Measurements from ENCODE around the gene NPFFR2. TPM values are rescaled to one million over a fixed set of nuclear protein-coding genes. Genes with fewer than 3 reads are reported as not detected.

NPFFR2 gene
- total and polyA plus RNA-seq, 9 of the 15 experiments (the other 6 are each of a cell fraction or from before 2014, with no cell fraction given), result 0.15 to 0.98 (median 0.48) TPM

DNA sequence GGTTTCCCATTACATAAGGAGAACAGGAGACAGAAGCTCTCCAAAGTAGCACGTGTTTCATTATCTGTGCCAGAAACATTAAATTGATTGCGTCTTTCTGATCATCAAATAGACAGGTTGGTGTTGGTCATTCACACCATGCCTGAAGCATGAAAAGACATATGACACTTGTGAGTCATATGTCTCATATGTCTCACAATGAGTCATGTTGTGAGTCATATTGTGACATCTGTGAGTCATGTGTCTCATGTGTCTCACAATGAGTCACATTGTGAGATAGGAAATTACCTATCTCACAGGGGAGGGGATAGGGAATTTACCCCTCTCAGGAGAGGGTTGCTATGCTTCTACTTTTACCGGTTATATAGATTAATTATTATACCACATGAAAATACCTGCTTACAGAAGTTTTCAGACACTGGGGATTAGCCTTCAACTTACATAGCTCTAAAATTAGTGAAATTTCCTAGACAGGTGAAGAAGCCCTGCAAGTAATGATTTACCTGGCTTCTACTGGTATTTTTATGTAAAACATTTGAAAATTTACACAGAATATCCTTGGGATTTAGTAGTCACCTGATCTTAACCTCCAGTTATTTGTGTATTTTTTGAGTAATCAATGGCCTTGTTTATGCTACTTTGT lies 80.8 kb downstream of the NPFFR2 start (continued):
- TF ChIP-seq, protein P1, sequence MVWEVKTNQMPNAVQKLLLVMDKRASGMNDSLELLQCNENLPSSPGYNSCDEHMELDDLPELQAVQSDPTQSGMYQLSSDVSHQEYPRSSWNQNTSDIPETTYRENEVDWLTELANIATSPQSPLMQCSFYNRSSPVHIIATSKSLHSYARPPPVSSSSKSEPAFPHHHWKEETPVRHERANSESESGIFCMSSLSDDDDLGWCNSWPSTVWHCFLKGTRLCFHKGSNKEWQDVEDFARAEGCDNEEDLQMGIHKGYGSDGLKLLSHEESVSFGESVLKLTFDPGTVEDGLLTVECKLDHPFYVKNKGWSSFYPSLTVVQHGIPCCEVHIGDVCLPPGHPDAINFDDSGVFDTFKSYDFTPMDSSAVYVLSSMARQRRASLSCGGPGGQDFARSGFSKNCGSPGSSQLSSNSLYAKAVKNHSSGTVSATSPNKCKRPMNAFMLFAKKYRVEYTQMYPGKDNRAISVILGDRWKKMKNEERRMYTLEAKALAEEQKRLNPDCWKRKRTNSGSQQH (CRISPR knock-in tag; IDR thresholded peaks at IDR 0.05), result no peak
- no peak for TF ChIP-seq IRF2 (CRISPR knock-in tag; IDR thresholded peaks at IDR 0.05)
- no peak for TF ChIP-seq CBX5 (IDR thresholded peaks at IDR 0.05; ENCODE audit: borderline replicate concordance, low read depth)
- no peak for TF ChIP-seq KAT2B (IDR thresholded peaks at IDR 0.05; ENCODE audit: low read depth, low read length)
- TF ChIP-seq DPF2 (IDR thresholded peaks at IDR 0.05), result peak; percentile 79
- TF ChIP-seq, protein P2, sequence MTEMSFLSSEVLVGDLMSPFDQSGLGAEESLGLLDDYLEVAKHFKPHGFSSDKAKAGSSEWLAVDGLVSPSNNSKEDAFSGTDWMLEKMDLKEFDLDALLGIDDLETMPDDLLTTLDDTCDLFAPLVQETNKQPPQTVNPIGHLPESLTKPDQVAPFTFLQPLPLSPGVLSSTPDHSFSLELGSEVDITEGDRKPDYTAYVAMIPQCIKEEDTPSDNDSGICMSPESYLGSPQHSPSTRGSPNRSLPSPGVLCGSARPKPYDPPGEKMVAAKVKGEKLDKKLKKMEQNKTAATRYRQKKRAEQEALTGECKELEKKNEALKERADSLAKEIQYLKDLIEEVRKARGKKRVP (CRISPR knock-in tag; IDR thresholded peaks at IDR 0.05), result no peak
- no peak for TF ChIP-seq NR2C2 (CRISPR knock-in tag; IDR thresholded peaks at IDR 0.05)
- no peak for TF ChIP-seq NR2C2 (tag; IDR thresholded peaks at IDR 0.05)
- TF ChIP-seq GATAD2A (IDR thresholded peaks at IDR 0.05), result no peak
- TF ChIP-seq RBM14 (IDR thresholded peaks at IDR 0.05; ENCODE audit: borderline replicate concordance, insufficient read depth, low read depth, low read length), result no peak
- TF ChIP-seq, protein P3, sequence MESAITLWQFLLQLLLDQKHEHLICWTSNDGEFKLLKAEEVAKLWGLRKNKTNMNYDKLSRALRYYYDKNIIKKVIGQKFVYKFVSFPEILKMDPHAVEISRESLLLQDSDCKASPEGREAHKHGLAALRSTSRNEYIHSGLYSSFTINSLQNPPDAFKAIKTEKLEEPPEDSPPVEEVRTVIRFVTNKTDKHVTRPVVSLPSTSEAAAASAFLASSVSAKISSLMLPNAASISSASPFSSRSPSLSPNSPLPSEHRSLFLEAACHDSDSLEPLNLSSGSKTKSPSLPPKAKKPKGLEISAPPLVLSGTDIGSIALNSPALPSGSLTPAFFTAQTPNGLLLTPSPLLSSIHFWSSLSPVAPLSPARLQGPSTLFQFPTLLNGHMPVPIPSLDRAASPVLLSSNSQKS (CRISPR knock-in tag; IDR thresholded peaks at IDR 0.05), result no peak
- TF ChIP-seq, protein P4, sequence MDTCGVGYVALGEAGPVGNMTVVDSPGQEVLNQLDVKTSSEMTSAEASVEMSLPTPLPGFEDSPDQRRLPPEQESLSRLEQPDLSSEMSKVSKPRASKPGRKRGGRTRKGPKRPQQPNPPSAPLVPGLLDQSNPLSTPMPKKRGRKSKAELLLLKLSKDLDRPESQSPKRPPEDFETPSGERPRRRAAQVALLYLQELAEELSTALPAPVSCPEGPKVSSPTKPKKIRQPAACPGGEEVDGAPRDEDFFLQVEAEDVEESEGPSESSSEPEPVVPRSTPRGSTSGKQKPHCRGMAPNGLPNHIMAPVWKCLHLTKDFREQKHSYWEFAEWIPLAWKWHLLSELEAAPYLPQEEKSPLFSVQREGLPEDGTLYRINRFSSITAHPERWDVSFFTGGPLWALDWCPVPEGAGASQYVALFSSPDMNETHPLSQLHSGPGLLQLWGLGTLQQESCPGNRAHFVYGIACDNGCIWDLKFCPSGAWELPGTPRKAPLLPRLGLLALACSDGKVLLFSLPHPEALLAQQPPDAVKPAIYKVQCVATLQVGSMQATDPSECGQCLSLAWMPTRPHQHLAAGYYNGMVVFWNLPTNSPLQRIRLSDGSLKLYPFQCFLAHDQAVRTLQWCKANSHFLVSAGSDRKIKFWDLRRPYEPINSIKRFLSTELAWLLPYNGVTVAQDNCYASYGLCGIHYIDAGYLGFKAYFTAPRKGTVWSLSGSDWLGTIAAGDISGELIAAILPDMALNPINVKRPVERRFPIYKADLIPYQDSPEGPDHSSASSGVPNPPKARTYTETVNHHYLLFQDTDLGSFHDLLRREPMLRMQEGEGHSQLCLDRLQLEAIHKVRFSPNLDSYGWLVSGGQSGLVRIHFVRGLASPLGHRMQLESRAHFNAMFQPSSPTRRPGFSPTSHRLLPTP (IDR thresholded peaks at IDR 0.05; ENCODE audit: borderline replicate concordance, extremely low read depth, insufficient read length), result no peak
- TF ChIP-seq CREM (IDR thresholded peaks at IDR 0.05; ENCODE audit: low read depth), result no peak
- peak; percentile 51; the same call in 1 of the 2 replicates for TF ChIP-seq LEF1 (IDR thresholded peaks at IDR 0.05)
- TF ChIP-seq, protein P5, sequence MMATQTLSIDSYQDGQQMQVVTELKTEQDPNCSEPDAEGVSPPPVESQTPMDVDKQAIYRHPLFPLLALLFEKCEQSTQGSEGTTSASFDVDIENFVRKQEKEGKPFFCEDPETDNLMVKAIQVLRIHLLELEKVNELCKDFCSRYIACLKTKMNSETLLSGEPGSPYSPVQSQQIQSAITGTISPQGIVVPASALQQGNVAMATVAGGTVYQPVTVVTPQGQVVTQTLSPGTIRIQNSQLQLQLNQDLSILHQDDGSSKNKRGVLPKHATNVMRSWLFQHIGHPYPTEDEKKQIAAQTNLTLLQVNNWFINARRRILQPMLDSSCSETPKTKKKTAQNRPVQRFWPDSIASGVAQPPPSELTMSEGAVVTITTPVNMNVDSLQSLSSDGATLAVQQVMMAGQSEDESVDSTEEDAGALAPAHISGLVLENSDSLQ (IDR thresholded peaks at IDR 0.05), result 0 out of 2 replicates have a peak, but pooled peaks have one; percentile 24
- TF ChIP-seq SMARCA5 (IDR thresholded peaks at IDR 0.05), result no peak
- TF ChIP-seq EP400 (IDR thresholded peaks at IDR 0.05), result peak; percentile 18; the same call in 1 of the 2 replicates
